HCT116 (cell line): ENCODE results near the gene GSDMA.

Experiments
- ATF3 ChIP-seq: IDR thresholded peaks from 2 replicates; pipeline ENCODE4 v1.6.1; 2012
- EGR1 ChIP-seq: IDR thresholded peaks from 2 replicates; pipeline ENCODE4 v1.6.1; 2012; ENCODE audit warnings: low read depth
- EZH2 ChIP-seq: fragments of 200-600 bp; sonication (generic); IDR thresholded peaks from 2 replicates; pipeline ENCODE4 v1.6.1; 2017; ENCODE audit warnings: antibody characterized with exemption, mixed run types
- FOSL1 ChIP-seq: IDR thresholded peaks from 2 replicates; pipeline ENCODE4 v1.6.1; 2012; ENCODE audit warnings: low read depth
- JUND ChIP-seq: IDR thresholded peaks from 2 replicates; pipeline ENCODE4 v1.6.1; 2012
- POLR2A ChIP-seq: IDR thresholded peaks from 2 replicates; pipeline ENCODE4 v1.7.0; 2011; ENCODE audit warnings: borderline replicate concordance; ENCODE audit not compliant: insufficient read depth, insufficient read length; ENCODE audit errors: extremely low read depth
- POLR2AphosphoS5 ChIP-seq: IDR thresholded peaks from 2 replicates; pipeline ENCODE4 v1.6.1; 2011; ENCODE audit warnings: mild to moderate bottlenecking, low read depth, low read length, moderate library complexity
- RAD21 ChIP-seq: IDR thresholded peaks from 2 replicates; pipeline ENCODE4 v1.6.1; 2012; ENCODE audit warnings: low read depth, mild to moderate bottlenecking
- REST ChIP-seq: IDR thresholded peaks from 2 replicates; pipeline ENCODE4 v1.6.1; 2012; ENCODE audit warnings: low read depth
- SP1 ChIP-seq: IDR thresholded peaks from 2 replicates; pipeline ENCODE4 v1.6.1; 2012; ENCODE audit warnings: low read depth
- YY1 ChIP-seq: IDR thresholded peaks from 2 replicates; pipeline ENCODE4 v1.6.1; 2011; ENCODE audit warnings: low read length, low read depth, moderate library complexity, mild to moderate bottlenecking; ENCODE audit not compliant: insufficient replicate concordance; ENCODE audit errors: extremely low read depth
- TF ChIP-seq, protein P1 (sequence below), 3 experiments: fragments of 200-600 bp in 1 of 3; sonication (generic) in 1 of 3; IDR thresholded peaks in 2 of 3; conservative IDR thresholded peaks in 1 of 3; 2 replicates each; pipeline ENCODE4 v1.5.1; 2012 to 2017; ENCODE audit warnings: low read depth in 2 of 3, low read length in 2 of 3, antibody characterized with exemption in 1 of 3, borderline replicate concordance in 1 of 3, control low read depth in 1 of 3, mild to moderate bottlenecking in 1 of 3, mixed read lengths in 1 of 3, mixed run types in 1 of 3, moderate library complexity in 1 of 3; ENCODE audit not compliant: insufficient read depth in 1 of 3
- TF ChIP-seq, protein P2 (sequence below): IDR thresholded peaks from 2 replicates; pipeline ENCODE4 v1.6.1; 2012

- TF ChIP-seq POLR2A: no peak
- TF ChIP-seq EZH2: no peak
- TF ChIP-seq, protein P1, sequence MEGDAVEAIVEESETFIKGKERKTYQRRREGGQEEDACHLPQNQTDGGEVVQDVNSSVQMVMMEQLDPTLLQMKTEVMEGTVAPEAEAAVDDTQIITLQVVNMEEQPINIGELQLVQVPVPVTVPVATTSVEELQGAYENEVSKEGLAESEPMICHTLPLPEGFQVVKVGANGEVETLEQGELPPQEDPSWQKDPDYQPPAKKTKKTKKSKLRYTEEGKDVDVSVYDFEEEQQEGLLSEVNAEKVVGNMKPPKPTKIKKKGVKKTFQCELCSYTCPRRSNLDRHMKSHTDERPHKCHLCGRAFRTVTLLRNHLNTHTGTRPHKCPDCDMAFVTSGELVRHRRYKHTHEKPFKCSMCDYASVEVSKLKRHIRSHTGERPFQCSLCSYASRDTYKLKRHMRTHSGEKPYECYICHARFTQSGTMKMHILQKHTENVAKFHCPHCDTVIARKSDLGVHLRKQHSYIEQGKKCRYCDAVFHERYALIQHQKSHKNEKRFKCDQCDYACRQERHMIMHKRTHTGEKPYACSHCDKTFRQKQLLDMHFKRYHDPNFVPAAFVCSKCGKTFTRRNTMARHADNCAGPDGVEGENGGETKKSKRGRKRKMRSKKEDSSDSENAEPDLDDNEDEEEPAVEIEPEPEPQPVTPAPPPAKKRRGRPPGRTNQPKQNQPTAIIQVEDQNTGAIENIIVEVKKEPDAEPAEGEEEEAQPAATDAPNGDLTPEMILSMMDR (IDR thresholded peaks at IDR 0.05 in 2 of 3, conservative IDR thresholded peaks at IDR 0.05 in 1 of 3; ENCODE audit: borderline replicate concordance in 1 of 3, insufficient read depth in 1 of 3, low read depth in 2 of 3, low read length in 2 of 3): no peak
- no peak for TF ChIP-seq EGR1
- TF ChIP-seq SP1: no peak
- TF ChIP-seq RAD21: no peak
- TF ChIP-seq FOSL1: no peak
- TF ChIP-seq, protein P2, sequence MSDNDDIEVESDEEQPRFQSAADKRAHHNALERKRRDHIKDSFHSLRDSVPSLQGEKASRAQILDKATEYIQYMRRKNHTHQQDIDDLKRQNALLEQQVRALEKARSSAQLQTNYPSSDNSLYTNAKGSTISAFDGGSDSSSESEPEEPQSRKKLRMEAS: no peak
- TF ChIP-seq YY1: no peak
- TF ChIP-seq REST: no peak
- TF ChIP-seq ATF3: no peak
- no peak for TF ChIP-seq POLR2AphosphoS5
- no peak for TF ChIP-seq JUND
Measured at GRCh38 chr17:39972271-39972670, 9.5 kb downstream of the GSDMA start.
